Measurements from ENCODE around the gene RPGR.

DNA sequence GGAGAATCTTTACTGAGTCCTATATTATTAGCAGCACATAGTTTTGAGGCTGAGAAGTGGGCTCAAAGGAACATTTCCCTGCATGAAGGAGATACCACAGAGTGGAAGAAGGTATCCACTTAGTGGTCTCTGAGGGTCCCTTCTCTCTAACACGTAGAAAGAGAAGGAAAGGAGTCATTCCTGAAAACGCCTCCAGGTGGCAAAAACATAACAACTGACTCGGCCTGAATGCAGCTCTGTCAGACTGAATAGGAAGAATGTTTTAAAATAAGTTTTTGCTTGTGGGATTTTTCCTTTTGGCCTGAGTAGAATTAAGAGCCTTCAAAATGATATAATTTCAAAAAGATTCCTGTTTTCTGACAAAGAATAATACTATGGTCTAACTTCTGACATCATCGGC lies 23.3 kb downstream of the RPGR start:
- no peak for TF ChIP-seq EZH2 (IDR thresholded peaks at IDR 0.05; ENCODE audit: low read length, unreplicated experiment)
- TF ChIP-seq, protein P1, sequence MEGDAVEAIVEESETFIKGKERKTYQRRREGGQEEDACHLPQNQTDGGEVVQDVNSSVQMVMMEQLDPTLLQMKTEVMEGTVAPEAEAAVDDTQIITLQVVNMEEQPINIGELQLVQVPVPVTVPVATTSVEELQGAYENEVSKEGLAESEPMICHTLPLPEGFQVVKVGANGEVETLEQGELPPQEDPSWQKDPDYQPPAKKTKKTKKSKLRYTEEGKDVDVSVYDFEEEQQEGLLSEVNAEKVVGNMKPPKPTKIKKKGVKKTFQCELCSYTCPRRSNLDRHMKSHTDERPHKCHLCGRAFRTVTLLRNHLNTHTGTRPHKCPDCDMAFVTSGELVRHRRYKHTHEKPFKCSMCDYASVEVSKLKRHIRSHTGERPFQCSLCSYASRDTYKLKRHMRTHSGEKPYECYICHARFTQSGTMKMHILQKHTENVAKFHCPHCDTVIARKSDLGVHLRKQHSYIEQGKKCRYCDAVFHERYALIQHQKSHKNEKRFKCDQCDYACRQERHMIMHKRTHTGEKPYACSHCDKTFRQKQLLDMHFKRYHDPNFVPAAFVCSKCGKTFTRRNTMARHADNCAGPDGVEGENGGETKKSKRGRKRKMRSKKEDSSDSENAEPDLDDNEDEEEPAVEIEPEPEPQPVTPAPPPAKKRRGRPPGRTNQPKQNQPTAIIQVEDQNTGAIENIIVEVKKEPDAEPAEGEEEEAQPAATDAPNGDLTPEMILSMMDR (conservative IDR thresholded peaks at IDR 0.05; ENCODE audit: low read depth, low read length), result peak; percentile 60
- TF ChIP-seq EZH2phosphoT487 (IDR thresholded peaks at IDR 0.05; ENCODE audit: borderline replicate concordance, low read length), result no peak
